Erythroblast (primary cell): ENCODE data around the gene HOXC4.

Experiments
- GATA1 ChIP-seq: IDR thresholded peaks from 2 replicates; pipeline ENCODE4 v1.6.1; 2011; ENCODE audit warnings: low read depth, mild to moderate bottlenecking, control low read depth, low read length, moderate library complexity
- POLR2A ChIP-seq: IDR thresholded peaks from 2 replicates; pipeline ENCODE4 v1.6.1; 2011; ENCODE audit warnings: mild to moderate bottlenecking, low read length

GRCh38 chr12:54017878-54018467 is 35.7 kb upstream of the HOXC4 start:
- TF ChIP-seq POLR2A: no peak
- TF ChIP-seq GATA1: no peak
